PC-9 (cell line): Measurements from ENCODE around the gene RPL26.

Experiments
- EZH2 ChIP-seq: fragments of 200-600 bp; sonication (generic); IDR thresholded peaks from 2 replicates; pipeline ENCODE4 v1.8.0; 2017; ENCODE audit warnings: antibody characterized with exemption, low read depth
- TF ChIP-seq, protein P1 (sequence below): fragments of 200-600 bp; sonication (generic); conservative IDR thresholded peaks from 2 replicates; pipeline ENCODE4 v1.6.1; 2017; ENCODE audit warnings: mixed run types, antibody characterized with exemption, mild to moderate bottlenecking, moderate library complexity

DNA sequence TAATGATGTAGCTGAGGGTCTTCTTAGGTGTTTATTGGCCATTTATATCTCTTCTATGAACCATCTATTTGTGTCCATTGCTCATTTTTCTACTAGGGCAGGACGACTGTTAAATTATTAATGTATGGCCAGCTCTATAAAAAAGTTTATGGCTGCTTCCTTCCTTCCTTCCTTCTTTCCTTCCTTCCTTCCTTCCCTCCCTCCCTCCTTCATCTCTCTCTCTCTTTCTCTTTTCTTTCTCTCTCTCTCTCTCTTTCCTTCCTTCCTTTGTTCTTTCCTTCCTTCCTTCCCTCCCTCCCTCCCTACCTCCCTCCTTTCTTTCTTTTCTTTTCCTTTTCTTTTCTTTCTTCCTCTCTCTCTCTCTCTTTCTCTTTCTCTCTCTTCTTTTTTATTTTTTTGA lies 35.5 kb upstream of the RPL26 start:
- TF ChIP-seq, protein P1, sequence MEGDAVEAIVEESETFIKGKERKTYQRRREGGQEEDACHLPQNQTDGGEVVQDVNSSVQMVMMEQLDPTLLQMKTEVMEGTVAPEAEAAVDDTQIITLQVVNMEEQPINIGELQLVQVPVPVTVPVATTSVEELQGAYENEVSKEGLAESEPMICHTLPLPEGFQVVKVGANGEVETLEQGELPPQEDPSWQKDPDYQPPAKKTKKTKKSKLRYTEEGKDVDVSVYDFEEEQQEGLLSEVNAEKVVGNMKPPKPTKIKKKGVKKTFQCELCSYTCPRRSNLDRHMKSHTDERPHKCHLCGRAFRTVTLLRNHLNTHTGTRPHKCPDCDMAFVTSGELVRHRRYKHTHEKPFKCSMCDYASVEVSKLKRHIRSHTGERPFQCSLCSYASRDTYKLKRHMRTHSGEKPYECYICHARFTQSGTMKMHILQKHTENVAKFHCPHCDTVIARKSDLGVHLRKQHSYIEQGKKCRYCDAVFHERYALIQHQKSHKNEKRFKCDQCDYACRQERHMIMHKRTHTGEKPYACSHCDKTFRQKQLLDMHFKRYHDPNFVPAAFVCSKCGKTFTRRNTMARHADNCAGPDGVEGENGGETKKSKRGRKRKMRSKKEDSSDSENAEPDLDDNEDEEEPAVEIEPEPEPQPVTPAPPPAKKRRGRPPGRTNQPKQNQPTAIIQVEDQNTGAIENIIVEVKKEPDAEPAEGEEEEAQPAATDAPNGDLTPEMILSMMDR = no peak
- no peak for TF ChIP-seq EZH2
